GM23338 (cell line): ENCODE results near the gene GFRAL. TPM values are rescaled to one million over a fixed set of nuclear protein-coding genes. Genes with fewer than 3 reads are reported as not detected.
A peak's percentile ranks its signal among the peaks of the same experiment; 100 is the strongest.

Experiments
- ATAC-seq: fragments of 200-7000 bp; cut with Tn5 transposase; 3 replicates; pipeline ENCODE4 v1.9.1; 2020
- DNase-seq: peaks from one replicate; pipeline ENCODE4 v3.0.0-alpha.2; 2015; ENCODE audit warnings: low spot score
- H2AFZ ChIP-seq: fragments of 200-600 bp; sonication (generic); 2 replicates; pipeline ENCODE4 v1.8.0; 2016; ENCODE audit warnings: antibody characterized with exemption, mild to moderate bottlenecking, moderate library complexity
- H3F3A ChIP-seq: fragments of 200-600 bp; sonication (generic); replicated peaks from 2 replicates; pipeline ENCODE4 v1.8.0; 2017; ENCODE audit warnings: antibody characterized with exemption, mixed run types, low read depth
- H3K27ac ChIP-seq: fragments of 200-600 bp; sonication (generic); 2 replicates; pipeline ENCODE4 v1.6.1; 2016; ENCODE audit warnings: low read depth
- H3K27me3 ChIP-seq: fragments of 200-600 bp; sonication (generic); 2 replicates; pipeline ENCODE4 v1.8.0; 2016; ENCODE audit warnings: mild to moderate bottlenecking, mixed run types, moderate library complexity; ENCODE audit not compliant: insufficient read depth
- H3K36me3 ChIP-seq: fragments of 200-600 bp; sonication (generic); 2 replicates; pipeline ENCODE4 v1.8.0; 2016; ENCODE audit warnings: mild to moderate bottlenecking; ENCODE audit not compliant: insufficient read depth
- H3K4me1 ChIP-seq: fragments of 200-600 bp; sonication (generic); 2 replicates; pipeline ENCODE4 v1.8.0; 2016; ENCODE audit warnings: mild to moderate bottlenecking, moderate library complexity; ENCODE audit not compliant: insufficient read depth
- H3K4me2 ChIP-seq: fragments of 200-600 bp; sonication (generic); 2 replicates; pipeline ENCODE4 v1.7.1; 2017; ENCODE audit warnings: mixed run types
- H3K4me3 ChIP-seq: fragments of 200-600 bp; sonication (generic); 2 replicates; pipeline ENCODE4 v1.6.1; 2016; ENCODE audit warnings: mixed run types
- H3K79me2 ChIP-seq: fragments of 200-600 bp; sonication (generic); replicated peaks from 2 replicates; pipeline ENCODE4 v1.8.0; 2017; ENCODE audit warnings: mild to moderate bottlenecking; ENCODE audit not compliant: insufficient read depth
- H3K9me2 ChIP-seq: fragments of 200-600 bp; sonication (generic); 2 replicates; pipeline ENCODE4 v1.8.0; 2017; ENCODE audit not compliant: insufficient read depth
- H4K20me1 ChIP-seq: fragments of 200-600 bp; sonication (generic); replicated peaks from 2 replicates; pipeline ENCODE4 v1.8.0; 2017; ENCODE audit warnings: mild to moderate bottlenecking; ENCODE audit not compliant: insufficient read depth
- H3K27ac Mint-ChIP-seq: 2 replicates; pipeline ENCODE4 v1.8.0; 2020; ENCODE audit warnings: inconsistent platforms, mild to moderate bottlenecking, moderate library complexity, mixed read lengths
- H3K27me3 Mint-ChIP-seq: 3 replicates; pipeline ENCODE4 v1.8.0; 2022; ENCODE audit warnings: low read depth, mild to moderate bottlenecking, moderate library complexity, mixed read lengths, inconsistent platforms; ENCODE audit not compliant: insufficient read depth, poor library complexity
- H3K36me3 Mint-ChIP-seq: 3 replicates; pipeline ENCODE4 v1.8.0; 2021; ENCODE audit warnings: low read depth, mild to moderate bottlenecking, inconsistent platforms, moderate library complexity, mixed read lengths
- H3K4me1 Mint-ChIP-seq: 3 replicates; pipeline ENCODE4 v1.8.0; 2020; ENCODE audit warnings: mild to moderate bottlenecking, inconsistent platforms, mixed read lengths
- H3K4me3 Mint-ChIP-seq: 3 replicates; pipeline ENCODE4 v1.8.0; 2021; ENCODE audit warnings: moderate library complexity, mild to moderate bottlenecking, inconsistent platforms, mixed read lengths
- H3K9me3 Mint-ChIP-seq: 3 replicates; pipeline ENCODE4 v1.8.0; 2020; ENCODE audit warnings: moderate library complexity, mild to moderate bottlenecking, inconsistent platforms, mixed read lengths
- CTCF ChIP-seq, 2 experiments: fragments of 200-600 bp in 1 of 2; sonication (generic) in 1 of 2; conservative IDR thresholded peaks; 2 replicates each; pipeline versions ENCODE4 v1.5.1 to v1.6.1; 2016 to 2017; ENCODE audit warnings: antibody characterized with exemption in 2 of 2, low read depth in 2 of 2, mild to moderate bottlenecking in 2 of 2, moderate library complexity in 1 of 2
- JUNB ChIP-seq: IDR thresholded peaks from one replicate; pipeline ENCODE4 v1.6.1; 2016; ENCODE audit warnings: antibody characterized with exemption; ENCODE audit not compliant: unreplicated experiment
- STAT1 ChIP-seq: IDR thresholded peaks from one replicate; pipeline ENCODE4 v1.6.1; 2016; ENCODE audit warnings: antibody characterized with exemption; ENCODE audit not compliant: unreplicated experiment
- ZNF114 ChIP-seq: fragments of 250-450 bp; sonication (Bioruptor Pico); IDR thresholded peaks from 2 replicates; pipeline ENCODE4 v1.5.0; 2020; ENCODE audit warnings: mild to moderate bottlenecking, moderate library complexity
- ZNF462 ChIP-seq: fragments of 250-450 bp; sonication (Bioruptor Pico); IDR thresholded peaks from 2 replicates; pipeline ENCODE4 v1.5.0; 2020; ENCODE audit warnings: mild to moderate bottlenecking, moderate library complexity
- polyA plus RNA-seq: library from polyadenylated mRNA; unstranded; fragments of >200 nt; fragmentation: Nextera tagmentation; extraction: Ambion mirVana; gene quantifications from 2 replicates; pipeline ENCODE4 v1.2.1, GENCODE V29; 2016
- total RNA-seq: library from RNA; depleted of rRNA; stranded (reverse); fragments of >200 nt; shearing (Covaris generic); gene quantifications from 2 replicates; pipeline ENCODE4 v1.2.3, GENCODE V29; 2014

The GFRAL gene
- total and polyA plus RNA-seq, 2 experiments from 2014 or later, result not detected

DNA sequence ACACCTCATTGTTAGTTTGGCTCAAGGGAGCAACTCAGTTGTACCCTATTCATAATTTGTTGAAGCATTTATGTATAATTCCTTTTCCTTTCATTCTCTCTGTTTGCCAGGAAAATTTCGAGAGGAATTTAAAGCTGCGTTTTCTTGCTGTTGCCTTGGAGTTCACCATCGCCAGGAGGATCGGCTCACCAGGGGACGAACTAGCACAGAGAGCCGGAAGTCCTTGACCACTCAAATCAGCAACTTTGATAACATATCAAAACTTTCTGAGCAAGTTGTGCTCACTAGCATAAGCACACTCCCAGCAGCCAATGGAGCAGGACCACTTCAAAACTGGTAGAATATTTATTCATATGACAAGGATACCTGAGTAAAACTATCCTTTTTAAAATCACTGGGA is 45.2 kb upstream of the GFRAL start:
- Histone ChIP-seq H3K27ac (no peak overlapping the region), H3K4me2 (no peak overlapping the region), H4K20me1 (no peaks in the 10 kb centered on the region), H3K36me3 (no peaks in the 10 kb centered on the region), H3K27me3 (no peaks in the 10 kb centered on the region), H3K79me2 (no peaks in the 10 kb centered on the region), H3K4me3 (no peak overlapping the region), H3K9me2 (no peaks in the 10 kb centered on the region), H3F3A (no peaks in the 10 kb centered on the region), H2AFZ (no peak overlapping the region), H3K4me1 (peaks cover 13% of the 10 kb centered on the region)
- no peaks in the 10 kb centered on the region for H3K9me3 Mint-ChIP-seq
- peak; percentile 10 for DNase-seq
- no peak for ATAC-seq
- H3K27ac Mint-ChIP-seq, result peak overlapping the region; percentile 76; the same call in 1 of the 2 replicates
- no peaks in the 10 kb centered on the region for H3K27me3 Mint-ChIP-seq
- H3K36me3 Mint-ChIP-seq, result no peaks in the 10 kb centered on the region
- H3K4me3 Mint-ChIP-seq, result no peak overlapping the region
- H3K4me1 Mint-ChIP-seq, result peaks cover 19% of the 10 kb centered on the region
- TF ChIP-seq ZNF462 (CRISPR knock-in tag) (no peak), CTCF (conservative IDR thresholded peaks at IDR 0.05; ENCODE audit: low read depth in 2 of 2) (no peak), JUNB (no peak), ZNF114 (no peak), STAT1 (no peak)
